Measurements from ENCODE around the gene MAP2K2. TPM values are rescaled to one million over a fixed set of nuclear protein-coding genes. Genes with fewer than 3 reads are reported as not detected.

Gene MAP2K2
- total and polyA plus RNA-seq, 7 experiments from 2014 or later, result 40.5 to 162 (median 121) TPM

DNA sequence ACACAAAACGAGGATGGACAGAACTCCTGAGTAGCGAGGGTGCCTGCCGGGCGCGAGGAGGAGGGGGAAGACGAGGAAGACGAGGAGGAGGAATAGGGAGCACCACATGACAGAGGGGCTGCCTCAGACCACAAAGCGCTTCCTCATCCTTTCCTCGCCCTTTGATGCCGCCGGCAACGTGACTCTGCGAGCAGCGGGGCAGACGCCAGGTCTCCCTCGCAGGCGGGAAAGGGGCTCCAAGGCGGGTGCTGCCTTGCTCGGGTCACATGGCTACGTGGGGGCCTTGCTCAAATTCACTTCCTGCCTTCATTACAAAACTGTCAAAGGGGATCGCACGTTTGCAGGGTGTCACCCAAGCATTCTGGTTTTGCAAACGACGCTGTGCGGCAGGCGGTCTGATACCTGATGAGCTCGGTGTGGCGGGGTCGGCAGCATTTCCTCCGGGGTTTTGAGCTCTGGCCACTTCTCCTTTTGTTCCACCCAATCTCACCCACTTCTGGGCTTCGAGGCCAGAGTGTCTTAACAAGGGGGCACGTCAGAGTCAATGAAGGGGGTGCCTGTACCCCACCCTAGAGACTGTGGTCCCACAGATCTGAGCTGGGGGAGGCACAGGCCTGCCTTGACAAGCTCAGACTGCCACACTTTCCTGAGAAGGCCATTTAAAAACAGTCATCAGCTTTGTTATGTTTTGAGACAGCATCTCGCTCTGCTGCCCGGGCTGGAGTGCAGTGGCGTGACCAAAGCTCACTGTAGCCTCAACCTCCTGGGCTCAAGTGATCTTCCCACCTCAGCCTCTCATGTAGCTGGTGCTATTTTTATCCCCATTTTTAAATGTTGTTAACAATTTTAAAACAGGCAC is 14.9 kb downstream of the MAP2K2 start:
- intact Hi-C loops (cut with micrococcal nuclease), result loop anchor here (1.0 to 5.0 kb wide), 5 partner anchors 15 to 102 kb away; partner anchors contain the start of genes ZBTB7A (in 2 of the 2), MAP2K2 (in 1 of the 2) and PIAS4 (in 1 of the 2)
- H3K4me1 ChIP-seq (ENCODE audit: control insufficient read depth in 2 of 2, insufficient read depth in 2 of 2, low read length in 2 of 2), result peaks cover 44 to 53% of the 10 kb centered on the region in 2 donors

DNA sequence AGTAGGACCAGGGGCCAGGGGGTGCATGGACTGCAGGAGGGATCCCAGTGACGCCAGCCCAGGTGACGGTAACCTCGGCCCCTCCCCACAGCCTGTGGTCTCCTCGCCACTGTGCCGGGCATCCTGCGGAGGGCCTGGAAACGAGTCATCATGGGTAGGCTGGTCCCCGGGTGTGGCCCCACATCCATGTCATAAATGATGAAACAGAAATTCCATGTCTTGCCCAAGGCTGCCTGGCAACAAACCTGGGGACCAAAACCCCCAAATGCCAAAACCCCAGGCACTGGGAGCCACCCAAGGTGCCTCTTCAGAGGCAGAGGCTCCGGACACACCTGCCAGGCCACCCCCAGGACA is 20.9 kb downstream of the MAP2K2 start:
- H3K4me3 ChIP-seq (ENCODE audit: low read length), result no peak overlapping the region
- peaks cover 0 to 52% (median 3%) of the 10 kb centered on the region in 3 experiments for H3K36me3 ChIP-seq (ENCODE audit: control insufficient read depth in 2 of 3, insufficient read depth in 3 of 3, low read length in 3 of 3)
- POLR2A ChIA-PET, result interaction anchor here (0.7 to 3.5 kb wide), 4 partner anchors 8 to 118 kb away, joined by 3 to 40 read pairs (median 20); partner anchors contain the start of genes EEF2 and ZBTB7A
- Mint-ChIP-seq H3K27ac (peak overlapping the region in 2 of 9 donors; percentile 64 to 85), H3K27me3 (no peaks in the 10 kb centered on the region), H3K9me3 (peaks cover 0 to 2% (median 0%) of the 10 kb centered on the region in 11 donors), H3K36me3 (peaks cover 0 to 23% (median 4%) of the 10 kb centered on the region in 5 donors), H3K4me3 (peak overlapping the region in 1 of 10 donors; percentile 67), H3K4me1 (peaks cover 20 to 44% (median 32%) of the 10 kb centered on the region in 7 donors)
- intact Hi-C loops (cut with micrococcal nuclease), result no loop called here
- H3K27ac ChIP-seq (ENCODE audit: low read depth, low read length), result no peak overlapping the region
- H3K27me3 ChIP-seq (ENCODE audit: control insufficient read depth in 2 of 2, insufficient read depth in 2 of 2, low read length in 2 of 2), result no peaks in the 10 kb centered on the region
- H3K4me1 ChIP-seq (ENCODE audit: control insufficient read depth in 2 of 2, insufficient read depth in 2 of 2, low read length in 2 of 2), result peaks cover 22 to 33% of the 10 kb centered on the region in 2 donors
- ATAC-seq (no peak), DNase-seq (no peak)
- no peaks in the 10 kb centered on the region for H3K9me3 ChIP-seq (ENCODE audit: control insufficient read depth in 2 of 3, low read length in 3 of 3)
- CTCF ChIA-PET, result interaction anchor here (1.0 to 2.2 kb wide), 2 partner anchors 8 to 37 kb away, joined by 3 to 9 read pairs; no protein-coding TSS in a partner anchor

More for the DNA sequence above, 14.9 kb downstream of the MAP2K2 start:
- Mint-ChIP-seq H3K9me3 (peaks cover 0 to 2% (median 0%) of the 10 kb centered on the region in 11 donors), H3K27ac (peak overlapping the region; percentile 86 to 97 (median 94)), H3K27me3 (no peaks in the 10 kb centered on the region), H3K4me1 (peaks cover 34 to 85% (median 55%) of the 10 kb centered on the region in 7 donors), H3K4me3 (peak overlapping the region; percentile 54 to 80 (median 74)), H3K36me3 (peaks cover 0 to 45% (median 4%) of the 10 kb centered on the region in 5 donors)
- DNase-seq, result peak; percentile 35 to 83 (median 79)
- H3K27me3 ChIP-seq (ENCODE audit: control insufficient read depth in 2 of 2, insufficient read depth in 2 of 2, low read length in 2 of 2), result no peaks in the 10 kb centered on the region
- peaks cover 3 to 40% (median 3%) of the 10 kb centered on the region in 3 experiments for H3K36me3 ChIP-seq (ENCODE audit: control insufficient read depth in 2 of 3, insufficient read depth in 3 of 3, low read length in 3 of 3)
- H3K9me3 ChIP-seq (ENCODE audit: control insufficient read depth in 2 of 3, low read length in 3 of 3), result no peaks in the 10 kb centered on the region
- POLR2A ChIA-PET, result interaction anchor here (0.6 to 1.6 kb wide), 11 partner anchors 9 to 346 kb away, joined by 3 to 8 read pairs (median 5); partner anchors contain the start of gene ZBTB7A
- H3K4me3 ChIP-seq (ENCODE audit: low read length), result peak overlapping the region; percentile 11
- peak overlapping the region; percentile 72 for H3K27ac ChIP-seq (ENCODE audit: low read depth, low read length)
- ATAC-seq, result peak; percentile 67
- CTCF ChIA-PET, result interaction anchor here (0.7 to 1.2 kb wide), 3 partner anchors 20 to 123 kb away, joined by 3 to 4 read pairs (median 3); no protein-coding TSS in a partner anchor

DNA sequence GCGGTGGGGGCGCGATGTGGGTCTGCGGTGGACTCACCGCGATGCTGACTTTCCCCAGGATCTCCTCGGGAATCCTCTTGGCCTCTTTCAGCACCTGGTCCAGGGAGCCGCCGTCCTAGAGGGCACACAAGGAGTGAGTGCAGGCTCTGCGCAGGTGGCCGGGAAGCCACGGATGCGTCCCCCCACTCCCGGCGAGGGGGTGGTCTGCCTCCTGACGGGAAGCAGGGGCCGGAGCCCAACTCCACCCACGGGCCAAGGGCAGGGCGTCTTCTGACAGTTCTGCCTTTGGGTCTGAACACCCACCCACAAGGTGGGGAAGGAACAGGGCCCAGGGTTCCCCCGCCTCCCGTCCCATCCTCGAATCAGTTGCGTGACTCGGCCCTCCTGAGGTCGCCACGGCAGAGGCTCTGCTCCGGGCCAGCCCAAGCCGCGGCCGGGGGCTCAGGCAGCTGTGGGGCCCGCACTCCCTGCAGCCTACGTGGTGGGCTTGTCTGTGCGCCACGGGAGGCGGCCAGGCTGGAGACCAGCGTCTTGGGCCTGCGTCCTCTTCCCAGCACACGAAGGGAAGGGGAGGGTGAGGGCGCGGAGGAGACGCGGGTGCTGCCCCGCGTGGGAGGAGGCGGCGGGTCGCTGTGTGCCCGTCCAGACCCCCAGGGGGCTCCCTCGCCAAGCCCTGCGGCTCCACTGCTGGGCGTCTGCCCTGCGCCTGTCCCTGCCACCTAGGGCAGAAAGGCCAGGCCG is 21.4 kb downstream of the MAP2K2 start:
- Mint-ChIP-seq H3K27me3 (no peaks in the 10 kb centered on the region), H3K4me1 (peaks cover 17 to 39% (median 30%) of the 10 kb centered on the region in 7 donors), H3K36me3 (peaks cover 0 to 23% (median 4%) of the 10 kb centered on the region in 5 donors), H3K9me3 (peaks cover 0 to 2% (median 0%) of the 10 kb centered on the region in 11 donors), H3K4me3 (no peak overlapping the region), H3K27ac (no peak overlapping the region)
- peaks cover 0 to 57% (median 3%) of the 10 kb centered on the region in 3 experiments for H3K36me3 ChIP-seq (ENCODE audit: control insufficient read depth in 2 of 3, insufficient read depth in 3 of 3, low read length in 3 of 3)
- CTCF ChIA-PET, result no interaction called here
- DNase-seq (no peak), ATAC-seq (no peak)
- POLR2A ChIA-PET, result interaction anchor here (0.7 kb wide), 1 partner anchor 26 kb away, joined by 5 read pairs; no protein-coding TSS in a partner anchor
- intact Hi-C loops (cut with micrococcal nuclease), result no loop called here
- no peak overlapping the region for H3K27ac ChIP-seq (ENCODE audit: low read depth, low read length)
- H3K4me3 ChIP-seq (ENCODE audit: low read length), result no peak overlapping the region
- H3K27me3 ChIP-seq (ENCODE audit: control insufficient read depth in 2 of 2, insufficient read depth in 2 of 2, low read length in 2 of 2), result no peaks in the 10 kb centered on the region
- H3K4me1 ChIP-seq (ENCODE audit: control insufficient read depth in 2 of 2, insufficient read depth in 2 of 2, low read length in 2 of 2), result peaks cover 22 to 33% of the 10 kb centered on the region in 2 donors
- no peaks in the 10 kb centered on the region for H3K9me3 ChIP-seq (ENCODE audit: control insufficient read depth in 2 of 3, low read length in 3 of 3)

DNA sequence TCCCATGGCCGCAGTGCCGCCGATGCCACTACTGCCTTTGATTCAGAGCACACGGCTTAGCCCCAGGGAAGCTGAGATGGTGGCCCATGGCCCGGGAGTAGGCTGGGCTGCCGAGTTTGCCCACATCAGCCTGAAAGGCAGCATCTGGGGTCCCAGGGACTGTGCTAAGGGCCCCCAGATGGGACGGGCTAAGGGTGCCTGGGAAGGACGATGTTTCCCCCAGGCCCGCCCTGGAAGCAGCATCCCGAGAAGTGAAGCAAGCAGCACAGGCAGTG is 22.5 kb downstream of the MAP2K2 start:
- CTCF ChIA-PET, result interaction anchor here (0.9 kb wide), 1 partner anchor 38 kb away, joined by 3 read pairs; no protein-coding TSS in a partner anchor

DNA sequence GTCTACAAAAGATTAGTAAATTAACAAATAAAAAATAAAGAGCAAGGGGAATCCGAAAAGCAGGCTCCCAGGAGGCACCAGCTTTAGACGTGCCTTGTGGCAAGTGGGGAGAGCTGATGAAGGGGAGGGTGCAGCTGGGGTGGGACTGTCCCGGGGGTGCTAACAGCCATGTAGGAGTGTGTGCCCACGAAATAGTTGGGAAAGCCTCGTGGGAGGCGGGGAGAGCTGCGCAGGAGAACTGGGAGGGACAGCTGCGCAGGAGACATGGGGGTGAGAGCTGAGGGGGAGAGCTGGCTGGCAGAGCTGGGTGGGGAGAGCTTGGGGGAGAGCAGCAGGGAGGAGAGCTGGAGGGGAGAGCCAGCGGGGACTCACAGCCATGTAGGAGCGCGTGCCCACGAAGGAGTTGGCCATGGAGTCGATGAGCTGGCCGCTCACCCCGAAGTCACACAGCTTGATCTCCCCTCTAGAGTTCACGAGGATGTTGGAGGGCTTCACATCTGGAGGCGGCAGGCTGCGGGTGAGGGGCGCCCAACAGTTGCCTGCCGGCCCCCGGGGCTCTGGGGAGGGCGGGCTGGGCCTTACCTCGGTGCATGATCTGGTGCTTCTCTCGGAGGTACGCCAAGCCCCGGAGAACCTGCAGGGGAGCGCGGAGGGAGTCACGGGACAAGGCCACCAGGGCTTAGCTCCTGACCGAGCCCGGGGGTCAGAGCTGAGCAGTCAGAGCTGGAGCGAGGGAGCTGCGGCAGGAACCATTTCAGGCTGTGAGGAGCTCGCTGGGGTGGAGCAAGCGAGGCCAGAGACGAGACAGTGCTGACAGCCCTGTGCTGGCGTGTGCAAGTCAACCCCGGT is 23.1 kb downstream of the MAP2K2 start:
- CTCF ChIA-PET, result interaction anchor here (0.9 kb wide), 1 partner anchor 39 kb away, joined by 3 read pairs; no protein-coding TSS in a partner anchor
- Histone ChIP-seq H3K4me1 (ENCODE audit: control insufficient read depth in 2 of 2, insufficient read depth in 2 of 2, low read length in 2 of 2) (peaks cover 18 to 22% of the 10 kb centered on the region in 2 donors), H3K27me3 (ENCODE audit: control insufficient read depth in 2 of 2, insufficient read depth in 2 of 2, low read length in 2 of 2) (no peaks in the 10 kb centered on the region), H3K4me3 (ENCODE audit: low read length) (no peak overlapping the region), H3K36me3 (ENCODE audit: control insufficient read depth in 2 of 3, insufficient read depth in 3 of 3, low read length in 3 of 3) (peaks cover 0 to 62% (median 0%) of the 10 kb centered on the region in 3 experiments), H3K9me3 (ENCODE audit: control insufficient read depth in 2 of 3, low read length in 3 of 3) (no peaks in the 10 kb centered on the region), H3K27ac (ENCODE audit: low read depth, low read length) (no peak overlapping the region)
- no peak overlapping the region for H3K4me3 Mint-ChIP-seq
- POLR2A ChIA-PET, result interaction anchor here (0.7 kb wide), 1 partner anchor 8 kb away, joined by 3 read pairs; no protein-coding TSS in a partner anchor
- DNase-seq (no peak), ATAC-seq (no peak)
- intact Hi-C loops (cut with micrococcal nuclease), result no loop called here
- peak overlapping the region in 1 of 9 donors; percentile 38 for H3K27ac Mint-ChIP-seq
- H3K27me3 Mint-ChIP-seq, result no peaks in the 10 kb centered on the region
- H3K36me3 Mint-ChIP-seq, result peaks cover 0 to 17% (median 0%) of the 10 kb centered on the region in 5 donors
- peaks cover 0 to 2% (median 0%) of the 10 kb centered on the region in 11 donors for H3K9me3 Mint-ChIP-seq
- peaks cover 8 to 25% (median 21%) of the 10 kb centered on the region in 7 donors for H3K4me1 Mint-ChIP-seq

More for the DNA sequence above, 22.5 kb downstream of the MAP2K2 start:
- Mint-ChIP-seq H3K9me3 (peaks cover 0 to 2% (median 0%) of the 10 kb centered on the region in 11 donors), H3K4me1 (peaks cover 9 to 30% (median 24%) of the 10 kb centered on the region in 7 donors), H3K36me3 (peaks cover 0 to 19% (median 0%) of the 10 kb centered on the region in 5 donors), H3K4me3 (no peak overlapping the region), H3K27me3 (no peaks in the 10 kb centered on the region), H3K27ac (no peak overlapping the region)
- Histone ChIP-seq H3K27ac (ENCODE audit: low read depth, low read length) (no peak overlapping the region), H3K27me3 (ENCODE audit: control insufficient read depth in 2 of 2, insufficient read depth in 2 of 2, low read length in 2 of 2) (no peaks in the 10 kb centered on the region), H3K4me1 (ENCODE audit: control insufficient read depth in 2 of 2, insufficient read depth in 2 of 2, low read length in 2 of 2) (peaks cover 22 to 27% of the 10 kb centered on the region in 2 donors), H3K4me3 (ENCODE audit: low read length) (no peak overlapping the region), H3K9me3 (ENCODE audit: control insufficient read depth in 2 of 3, low read length in 3 of 3) (no peaks in the 10 kb centered on the region), H3K36me3 (ENCODE audit: control insufficient read depth in 2 of 3, insufficient read depth in 3 of 3, low read length in 3 of 3) (peaks cover 0 to 58% (median 0%) of the 10 kb centered on the region in 3 experiments)
- POLR2A ChIA-PET, result interaction anchor here (0.7 kb wide), 3 partner anchors 8 to 25 kb away, joined by 3 to 5 read pairs (median 3); no protein-coding TSS in a partner anchor
- DNase-seq (no peak), ATAC-seq (no peak)
- intact Hi-C loops (cut with micrococcal nuclease), result no loop called here
